HG03521 (cell line): ENCODE results near the gene RGS11.

Experiments
- ATAC-seq: cut with Tn5 transposase; IDR thresholded peaks from one replicate; pipeline ENCODE4 v1.9.1; 2021; ENCODE audit warnings: mild to moderate bottlenecking, moderate library complexity; ENCODE audit not compliant: unreplicated experiment

The RGS11 gene

DNA sequence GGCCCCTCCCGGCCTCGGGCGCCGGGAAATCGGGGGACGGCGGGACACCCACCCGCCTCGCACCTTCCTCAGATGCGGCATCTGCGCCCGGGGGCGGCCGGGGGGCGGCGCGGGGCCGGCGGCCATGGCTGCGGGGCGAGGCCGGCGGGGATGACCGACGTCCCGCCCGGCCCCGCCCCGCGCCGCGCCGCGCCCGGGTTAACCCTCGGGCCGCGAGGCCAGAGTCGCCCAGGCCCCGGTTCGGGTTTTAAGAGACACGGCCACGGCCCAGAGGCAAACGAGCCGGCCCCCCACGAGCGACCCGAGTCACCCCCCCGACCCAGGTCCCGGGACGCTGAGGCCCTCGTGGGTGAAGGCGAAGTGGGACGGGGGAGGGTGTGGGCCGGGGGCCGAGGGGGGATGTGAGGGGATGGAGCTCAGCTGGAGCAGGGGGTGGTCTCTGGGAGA is at the start of gene RGS11:
RGS11 (minus strand) TSS at position 159 of the 447 bp plus-strand sequence; CDS start at position 126, 33 bp downstream.
- ATAC-seq = no peak

DNA sequence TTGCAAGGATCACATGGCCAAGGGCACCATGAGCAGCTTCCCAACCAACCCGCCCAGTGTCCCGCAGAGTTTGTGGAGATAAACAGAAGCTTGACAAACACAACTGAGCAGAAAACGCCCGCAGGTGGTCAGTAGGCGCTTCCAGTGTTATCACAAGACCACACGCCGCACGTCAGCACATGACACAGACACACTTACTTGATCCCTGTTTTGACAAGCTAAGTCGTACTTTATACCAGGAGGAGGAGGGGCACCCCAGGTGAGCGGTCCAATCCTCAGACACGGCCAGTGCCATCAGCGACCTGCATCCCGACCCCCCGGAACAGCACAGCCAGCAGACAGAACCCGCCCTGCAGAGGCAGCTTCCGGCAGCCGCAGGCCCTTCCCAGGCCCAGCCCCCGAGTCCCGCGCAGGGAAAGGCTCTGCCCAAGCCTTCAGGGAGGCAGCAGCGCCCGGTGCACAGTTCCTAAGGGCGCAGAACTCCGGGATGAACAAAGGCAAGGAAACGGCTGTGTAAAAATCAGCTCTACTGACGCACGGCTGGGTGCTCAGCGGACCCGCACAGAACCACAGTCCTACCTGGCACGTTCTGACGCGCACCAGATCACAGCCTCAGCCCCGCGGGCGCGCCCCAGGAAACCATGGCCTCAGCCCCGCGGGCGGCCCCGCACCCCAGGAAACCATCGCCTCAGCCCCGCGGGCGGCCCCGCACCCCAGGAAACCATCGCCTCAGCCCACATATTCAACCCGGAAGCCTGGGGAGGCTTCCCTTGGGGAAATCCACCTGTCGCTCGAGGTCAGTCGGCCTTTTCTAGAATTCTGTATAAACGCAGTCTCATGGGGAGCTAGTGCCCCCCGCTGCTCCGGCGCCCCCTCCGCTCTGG is 48.9 kb upstream of the RGS11 start:
- ATAC-seq = no peak

DNA sequence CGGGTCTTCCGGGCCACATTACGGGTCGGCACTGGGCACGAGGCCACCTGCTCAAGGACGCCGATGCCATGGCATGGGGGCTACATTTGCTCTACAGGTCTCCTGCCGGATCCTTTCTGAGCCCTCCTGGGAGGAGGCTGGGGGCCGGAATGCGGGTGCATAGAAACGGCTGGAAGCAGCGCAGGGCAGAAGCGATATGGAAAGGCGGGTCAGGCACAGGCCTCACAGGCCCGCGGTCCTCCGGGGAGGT is 48.4 kb upstream of the RGS11 start:
- ATAC-seq = no peak

DNA sequence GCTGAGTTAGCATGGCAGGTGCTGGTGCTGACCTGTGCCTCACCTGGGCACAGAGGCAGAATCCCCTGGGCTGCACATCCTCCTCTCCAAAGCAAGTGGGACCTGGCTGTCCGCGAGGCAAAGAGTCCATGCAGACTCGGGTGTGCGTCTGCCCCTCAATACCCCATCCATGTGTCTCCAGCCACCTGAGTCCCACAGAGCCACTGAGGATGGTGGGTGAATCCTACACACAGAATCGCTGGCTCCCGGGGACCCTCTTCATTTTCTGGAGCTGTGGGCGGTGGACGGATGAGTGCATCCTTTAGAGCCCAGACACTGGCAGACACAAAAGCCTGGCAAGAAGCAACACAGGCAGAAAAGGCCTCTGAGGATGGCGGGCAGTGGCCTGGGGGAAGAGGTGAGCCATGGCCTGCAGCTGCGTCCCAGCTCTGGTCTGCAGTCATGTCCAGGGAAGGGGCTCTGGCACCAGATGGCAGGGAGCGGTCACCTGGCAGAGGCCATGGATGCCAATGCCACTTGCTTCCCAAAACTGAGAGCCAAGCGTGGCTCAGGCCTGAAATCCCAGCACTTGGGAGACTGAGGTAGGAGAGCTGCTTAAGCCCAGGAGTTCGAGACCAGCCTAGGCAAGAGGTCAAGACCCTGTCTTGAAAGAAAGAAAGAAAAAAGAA is 46.9 kb upstream of the RGS11 start:
- no peak for ATAC-seq

DNA sequence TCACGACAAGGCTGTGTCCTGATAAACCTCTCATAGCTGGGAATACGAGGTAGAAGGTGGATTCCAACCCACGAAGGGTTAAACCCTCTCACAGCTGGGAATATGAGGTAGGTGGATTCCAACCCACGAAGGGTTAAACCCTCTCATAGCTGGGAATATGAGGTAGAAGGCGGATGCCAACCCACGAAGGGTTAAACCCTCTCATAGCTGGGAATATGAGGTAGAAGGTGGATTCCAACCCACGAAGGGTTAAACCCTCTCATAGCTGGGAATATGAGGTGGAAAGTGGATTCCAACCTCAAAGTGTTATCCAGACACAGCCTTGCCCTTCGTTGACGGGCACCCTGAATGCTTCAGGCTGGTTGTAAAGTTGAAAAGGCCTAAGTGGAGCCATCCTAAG is 45.8 kb upstream of the RGS11 start:
- ATAC-seq = no peak

DNA sequence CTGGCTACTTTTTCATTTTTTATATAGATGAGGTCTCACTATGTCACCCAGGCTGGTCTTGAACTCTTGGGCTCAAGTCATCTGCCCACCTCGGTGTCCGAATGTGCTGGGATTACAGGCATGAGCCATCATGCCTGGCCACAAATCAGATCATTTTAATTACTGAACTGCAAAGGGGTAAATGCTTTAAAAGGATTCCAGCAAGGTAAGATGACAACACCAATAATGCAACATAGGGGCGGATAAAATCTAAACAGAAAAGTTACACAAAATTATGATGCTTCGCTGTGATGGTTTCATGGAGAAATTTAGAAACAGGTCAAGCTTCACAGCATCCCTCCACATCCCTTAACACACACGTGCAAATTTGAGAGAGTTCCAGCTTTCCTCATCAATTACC is 44.5 kb upstream of the RGS11 start:
- ATAC-seq = no peak

DNA sequence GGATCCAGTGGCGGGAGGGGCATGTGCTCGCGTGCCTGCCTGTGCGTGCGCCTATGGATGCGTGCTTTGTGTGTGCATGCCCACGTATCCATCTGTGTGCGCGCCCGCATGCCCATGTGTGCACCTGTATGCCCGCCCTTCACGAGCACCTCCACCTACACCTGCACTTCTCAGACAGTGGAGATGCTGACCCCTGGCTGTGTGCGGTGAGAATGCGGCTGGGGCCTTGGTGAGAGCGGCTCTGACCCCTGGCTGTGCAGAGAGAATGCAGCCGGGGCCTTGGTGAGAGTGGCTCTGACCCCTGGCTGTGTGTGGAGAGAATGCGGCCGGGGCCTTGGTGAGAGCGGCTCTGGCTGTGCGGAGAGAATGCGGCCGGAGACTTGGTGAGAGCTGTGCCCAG is 42.9 kb upstream of the RGS11 start:
- no peak for ATAC-seq

DNA sequence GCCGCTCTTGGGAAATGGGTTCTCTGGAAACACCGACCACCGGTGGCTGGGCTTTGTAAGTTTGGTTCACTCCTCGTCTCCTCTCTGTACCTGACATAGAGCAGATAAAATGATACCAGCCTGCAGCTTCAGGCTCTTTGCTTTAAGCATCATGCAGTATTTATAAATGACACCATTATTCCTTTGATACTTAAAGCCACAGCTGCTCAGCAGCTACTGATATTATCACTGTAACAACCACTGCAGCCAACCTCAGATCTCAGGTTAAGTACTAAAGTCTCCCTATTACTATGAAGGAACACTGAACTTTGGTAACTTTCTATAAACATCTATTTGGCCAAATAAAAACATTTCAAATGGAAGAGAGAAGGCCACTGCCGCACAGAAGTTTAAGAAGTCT is 41.8 kb upstream of the RGS11 start:
- ATAC-seq = no peak

DNA sequence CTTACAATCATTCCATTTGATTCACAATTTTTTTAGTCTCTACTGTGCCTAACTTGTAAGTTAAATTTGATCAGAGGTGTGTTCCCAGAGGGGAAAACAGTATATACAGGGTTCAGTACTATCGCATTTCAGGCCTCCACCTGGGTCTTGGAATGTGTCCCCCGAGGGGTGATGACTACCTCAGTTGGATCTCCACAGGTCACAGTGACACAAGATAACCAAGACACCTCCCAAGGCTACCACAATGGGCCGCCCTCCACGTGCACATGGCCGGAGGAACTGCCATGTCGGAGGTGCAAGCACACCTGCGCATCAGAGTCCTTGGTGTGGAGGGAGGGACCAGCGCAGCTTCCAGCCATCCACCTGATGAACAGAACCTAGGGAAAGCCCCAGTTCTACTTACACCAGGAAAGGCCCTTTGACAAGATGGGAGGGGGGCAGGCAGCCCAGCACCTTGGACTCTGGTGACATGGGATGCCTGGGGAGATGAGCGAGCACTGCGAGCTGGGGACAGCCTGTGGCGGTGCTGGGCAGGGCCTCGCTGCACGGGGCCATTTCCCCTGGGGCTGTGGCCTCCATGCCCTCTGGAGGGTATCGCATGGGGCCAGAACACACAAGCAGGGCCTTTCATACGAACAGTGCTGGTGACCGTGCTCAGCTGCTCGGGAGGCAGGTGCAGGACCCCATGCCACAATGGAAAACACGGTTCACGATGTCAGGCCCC is 41.2 kb upstream of the RGS11 start:
- ATAC-seq = no peak

DNA sequence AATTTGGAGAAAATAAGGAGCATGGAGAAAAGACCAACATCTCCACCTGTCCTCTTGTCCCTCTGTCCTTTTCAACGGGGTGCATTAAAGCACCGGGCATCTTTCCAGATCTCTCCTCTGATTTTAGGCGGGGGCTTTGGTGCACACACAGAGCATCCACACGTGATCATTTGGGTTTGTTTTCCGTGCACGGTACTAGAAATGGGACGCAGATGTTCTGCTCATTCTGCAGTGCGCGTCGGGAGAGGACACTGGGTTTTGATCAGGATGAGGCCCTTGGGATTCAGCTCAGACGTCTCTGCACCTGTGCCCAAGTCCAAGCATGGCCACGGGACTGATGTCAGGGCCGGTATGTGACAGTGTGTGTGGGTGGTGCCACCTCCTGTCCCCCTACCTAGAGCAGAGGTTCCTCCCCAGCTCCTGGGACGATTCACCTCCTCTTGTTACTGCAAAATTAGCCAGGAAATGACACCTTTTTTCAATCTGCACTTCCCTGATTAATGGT is 39.1 kb upstream of the RGS11 start:
- ATAC-seq = no peak

DNA sequence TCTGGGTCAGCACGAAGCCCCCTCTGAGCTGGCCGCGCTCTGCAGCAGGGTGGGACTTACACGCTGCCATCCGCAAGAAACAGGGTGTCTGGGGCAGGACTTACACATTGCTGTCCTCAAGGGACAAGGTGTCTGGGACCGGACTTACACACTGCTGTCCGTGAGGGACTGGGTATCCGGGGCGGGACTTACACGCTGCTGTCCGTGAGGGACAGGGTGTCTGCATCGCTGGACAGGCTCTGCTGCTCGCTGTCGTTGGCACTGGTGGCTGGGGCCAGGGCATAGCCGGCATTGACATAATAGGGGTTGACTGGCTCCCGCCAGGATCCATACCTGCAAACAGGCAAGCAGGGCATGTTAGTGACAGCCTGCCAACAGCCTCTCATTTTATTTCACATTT is 38.6 kb upstream of the RGS11 start:
- no peak for ATAC-seq

DNA sequence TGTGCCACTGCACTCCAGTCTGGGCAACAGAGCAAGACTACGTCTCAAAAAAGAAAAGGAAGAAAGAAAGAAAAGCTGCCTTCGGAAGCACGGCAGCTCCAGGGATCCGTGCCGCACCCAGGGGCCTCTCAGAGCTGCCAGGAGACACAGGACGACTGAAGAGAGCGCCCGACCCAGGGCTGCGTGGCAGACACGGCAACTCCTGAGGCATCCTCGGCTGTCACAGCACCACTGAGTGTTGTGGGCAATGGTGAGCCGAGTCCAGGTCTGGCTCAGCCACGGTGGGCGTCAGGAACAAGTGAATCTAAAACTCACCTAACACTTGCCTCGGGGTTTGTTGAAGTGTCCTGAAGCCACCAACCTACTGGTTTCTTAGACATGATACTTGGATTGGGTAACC is 36.0 kb upstream of the RGS11 start:
- ATAC-seq = no peak

DNA sequence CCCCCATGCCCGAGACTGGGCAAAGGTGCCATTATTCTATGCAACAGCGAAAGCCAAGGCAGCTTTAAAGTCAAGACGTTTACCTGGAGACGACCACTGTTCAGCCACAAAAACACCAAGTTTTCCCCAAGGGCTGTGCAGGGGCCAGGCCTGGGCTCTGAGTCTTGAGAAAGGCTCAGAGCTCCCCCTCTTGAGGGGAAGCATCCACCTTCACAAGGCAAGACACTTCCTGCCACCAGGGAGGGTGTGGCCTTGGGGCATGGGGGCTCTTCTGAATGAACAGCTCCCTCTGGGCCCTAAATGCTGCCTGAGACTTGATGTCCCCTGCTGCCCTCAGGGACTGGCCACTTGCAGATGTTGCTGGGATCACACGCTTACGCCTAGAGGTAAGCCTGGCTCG is 33.7 kb upstream of the RGS11 start:
- no peak for ATAC-seq

DNA sequence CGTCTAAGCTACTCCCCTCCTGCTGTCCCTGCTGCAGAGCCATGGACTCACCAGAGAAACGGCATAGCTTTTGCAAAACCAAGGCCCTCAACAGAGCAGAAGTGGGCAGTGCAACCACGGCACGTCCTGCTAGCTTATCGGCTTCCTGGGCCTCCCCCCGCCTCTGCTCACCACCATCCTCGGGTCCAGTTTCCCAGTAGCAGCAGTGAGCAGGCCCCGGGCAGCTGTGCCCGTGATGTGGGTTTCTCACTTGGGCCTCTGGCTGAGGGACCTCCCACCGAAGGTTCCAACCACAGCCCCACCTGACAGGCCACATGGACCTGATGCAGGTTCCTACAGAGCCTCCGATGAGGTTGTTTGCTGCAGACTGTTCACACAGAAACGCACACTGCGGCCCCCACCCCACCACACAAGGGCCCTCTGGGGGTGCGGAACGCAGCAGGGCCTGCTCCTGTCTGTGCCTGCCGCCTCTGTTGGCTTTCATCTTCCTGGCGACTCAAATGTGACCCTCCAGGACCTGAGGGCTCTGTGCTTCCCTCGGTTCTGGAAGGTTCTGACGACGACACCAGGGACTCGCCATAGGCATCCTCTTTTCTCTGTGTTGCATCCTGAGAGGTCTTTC is 32.1 kb upstream of the RGS11 start:
- no peak for ATAC-seq

DNA sequence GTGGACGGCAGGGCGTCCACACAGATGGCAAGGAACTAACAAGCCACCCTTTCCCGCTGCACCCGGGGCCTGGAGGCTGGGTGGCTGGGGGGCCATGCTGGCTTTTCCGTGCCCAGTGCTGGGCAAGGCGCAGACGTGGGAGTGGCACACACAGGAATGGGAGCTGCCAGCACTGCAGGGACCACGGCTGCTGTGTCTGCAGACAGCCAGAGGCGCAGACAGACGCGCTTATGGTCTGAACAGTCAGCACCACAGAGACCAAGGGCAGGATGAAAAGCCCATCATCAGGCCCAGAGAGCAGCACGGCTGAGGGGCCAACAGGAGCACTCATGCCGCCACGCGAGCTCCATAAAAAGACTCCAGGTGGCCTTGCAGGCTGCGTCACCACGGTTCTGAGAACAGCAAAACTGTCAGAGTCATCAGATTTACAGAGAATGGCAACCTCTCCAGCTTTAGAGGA is 31.2 kb upstream of the RGS11 start:
- ATAC-seq = no peak

DNA sequence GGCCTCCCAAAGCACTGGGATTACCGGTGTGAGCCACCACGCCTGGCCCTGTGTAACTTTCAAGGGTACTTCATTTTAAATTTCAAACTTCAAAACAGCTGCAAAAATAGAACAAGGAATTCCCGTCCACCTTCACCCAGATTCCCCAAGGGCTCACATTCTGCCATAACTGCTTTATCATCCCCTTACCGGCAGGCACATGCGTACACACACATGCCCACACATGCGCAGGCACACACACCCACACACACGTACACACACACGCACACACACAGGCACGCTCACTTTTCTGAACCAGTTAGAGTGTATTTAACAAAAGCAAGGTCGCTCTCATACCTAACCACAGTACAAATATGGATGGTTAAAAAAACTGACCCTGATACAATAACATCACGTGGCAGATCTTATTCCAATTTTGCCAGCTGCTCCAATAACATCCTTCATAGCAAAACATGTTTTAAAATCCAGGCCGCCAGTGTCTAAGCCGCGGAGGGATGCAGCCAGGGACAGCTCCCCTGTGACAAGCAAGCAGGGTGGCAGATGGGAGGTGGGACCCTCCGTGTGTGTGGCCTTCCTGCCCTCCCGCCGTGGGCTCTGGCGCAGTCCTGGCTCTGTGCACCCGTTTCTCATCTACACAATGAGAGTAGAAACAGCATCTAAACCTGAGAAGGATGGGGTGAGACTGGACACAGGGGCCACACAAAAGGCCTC is 30.3 kb upstream of the RGS11 start:
- no peak for ATAC-seq

DNA sequence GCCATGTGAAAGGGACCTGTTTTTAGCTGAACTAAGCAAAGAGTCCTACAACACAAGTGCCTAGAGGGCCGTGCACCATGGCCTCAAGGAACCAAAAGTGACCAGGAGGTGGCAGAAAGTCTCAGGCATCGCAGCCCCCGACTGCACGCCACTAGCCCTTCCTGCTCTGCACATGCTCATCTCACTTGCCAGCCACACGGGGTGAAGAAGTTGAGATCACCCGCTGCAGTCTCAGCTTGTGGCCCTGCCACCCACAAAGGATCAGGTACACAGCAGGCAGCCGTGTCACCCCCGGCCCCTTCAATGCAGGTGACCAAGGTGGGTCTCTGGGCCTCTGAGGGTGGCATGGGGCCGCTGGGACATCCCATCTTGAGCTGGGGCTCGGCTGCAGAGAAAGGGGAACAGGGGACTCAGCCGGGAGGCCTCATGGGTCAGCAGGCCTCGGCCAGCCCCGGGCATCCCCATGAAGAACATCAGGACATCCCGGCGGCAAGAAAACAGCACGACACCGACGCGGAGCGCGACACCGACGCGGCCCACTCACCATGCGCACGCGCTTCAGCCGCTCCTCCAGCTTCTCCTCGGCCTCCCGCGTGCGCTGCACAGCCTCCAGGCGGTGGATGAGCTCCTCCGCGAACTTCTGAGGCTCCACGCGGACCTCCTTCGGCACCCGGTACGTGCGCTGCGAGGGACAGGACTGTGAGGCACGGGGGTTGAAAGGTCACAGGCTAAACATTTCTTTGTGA is 28.2 kb upstream of the RGS11 start:
- no peak for ATAC-seq

DNA sequence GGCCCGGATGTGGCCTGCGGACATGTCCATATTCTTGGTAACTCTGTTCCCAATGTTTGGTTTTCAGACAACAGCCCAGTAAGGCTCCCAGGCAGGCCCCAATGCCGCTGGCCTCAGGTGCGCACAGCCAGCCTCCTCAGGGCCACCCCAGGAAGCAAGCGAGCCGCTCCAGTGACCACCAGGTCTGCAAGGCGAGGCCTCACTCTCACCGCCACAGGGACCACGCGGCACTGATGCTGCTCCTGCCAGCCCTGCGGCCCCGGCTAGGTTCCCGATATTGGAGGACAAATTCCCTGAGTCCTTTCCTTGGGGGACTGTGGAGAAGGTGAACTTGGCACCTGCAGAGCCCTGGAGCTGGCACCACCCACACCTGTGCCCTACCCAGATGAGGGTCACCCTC is 26.2 kb upstream of the RGS11 start:
- no peak for ATAC-seq

DNA sequence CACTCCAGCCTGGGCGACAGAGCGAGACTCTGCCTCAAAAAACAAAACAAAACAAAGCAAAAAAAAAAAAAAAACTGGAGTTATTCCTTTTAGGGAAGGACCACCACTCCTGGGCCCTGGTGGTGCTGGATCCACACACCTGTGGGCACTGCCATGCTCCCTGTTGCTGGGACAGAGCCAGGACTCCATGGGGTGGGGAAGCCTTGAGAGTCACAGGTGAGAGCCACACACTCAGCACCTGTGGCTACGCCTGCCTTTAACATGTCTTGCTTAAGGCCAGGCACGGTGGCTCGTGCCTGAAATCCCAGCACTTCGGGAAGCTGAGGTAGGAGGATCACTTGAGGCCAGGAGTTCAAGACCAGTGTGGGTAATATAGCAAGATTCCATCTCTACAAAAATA is 25.5 kb upstream of the RGS11 start:
- ATAC-seq = no peak

DNA sequence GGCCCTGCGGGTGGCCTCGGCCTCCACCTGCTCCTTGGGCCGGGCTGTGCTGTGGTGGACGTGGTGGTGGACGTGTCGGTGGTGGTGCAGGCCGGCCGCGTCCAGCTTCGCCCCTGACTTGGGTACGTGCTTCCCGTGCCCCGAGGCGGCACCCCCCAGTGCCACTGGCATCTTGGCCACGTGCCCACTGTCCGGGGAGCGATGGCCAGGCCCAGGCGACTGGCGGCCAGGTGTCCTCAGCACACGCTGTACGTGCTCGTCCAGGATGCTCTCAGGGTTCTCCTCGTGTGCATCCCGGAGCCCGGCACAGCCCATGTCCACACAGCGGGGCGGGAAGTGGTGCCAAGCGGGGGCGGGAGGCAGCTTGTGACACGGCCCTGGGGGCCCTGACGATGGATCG is 22.1 kb upstream of the RGS11 start:
- ATAC-seq = no peak
